Medulla oblongata (tissue), 1 donor: ENCODE data around the gene ACVR2A.
A peak's percentile ranks its signal among the peaks of the same experiment; 100 is the strongest.

Experiments
- DNase-seq: peaks from one replicate; pipeline ENCODE4 v3.0.0-alpha.2; 2015; ENCODE audit errors: extremely low spot score

Gene ACVR2A

DNA sequence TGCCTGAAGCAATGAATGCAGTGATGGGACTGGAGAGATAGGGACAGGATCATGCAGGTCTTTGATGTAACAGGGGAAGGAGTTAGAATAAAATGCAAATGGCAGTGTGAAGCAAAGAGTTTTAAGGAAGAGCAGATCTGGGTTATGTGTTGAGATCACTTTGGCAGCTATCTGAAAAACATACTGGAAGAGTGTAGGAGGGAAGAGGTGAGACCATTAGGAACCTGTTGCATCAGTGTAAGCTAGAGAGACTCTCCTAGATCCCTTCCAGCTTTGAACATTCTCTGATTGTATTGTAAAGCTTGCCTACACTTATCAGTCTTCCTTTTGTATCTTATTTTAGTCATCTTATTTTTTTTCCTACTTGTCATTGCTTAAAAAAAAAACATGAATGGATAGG lies 10.5 kb downstream of the ACVR2A start:
- DNase-seq, result no peak

GRCh38 chr2:147855977-147856376 lies 11.1 kb downstream of the ACVR2A start:
- no peak for DNase-seq

- no peak for DNase-seq
Measured at GRCh38 chr2:147860009-147860408, 15.2 kb downstream of the ACVR2A start.

GRCh38 chr2:147862859-147863516 lies 18.2 kb downstream of the ACVR2A start:
- DNase-seq, result no peak

DNA sequence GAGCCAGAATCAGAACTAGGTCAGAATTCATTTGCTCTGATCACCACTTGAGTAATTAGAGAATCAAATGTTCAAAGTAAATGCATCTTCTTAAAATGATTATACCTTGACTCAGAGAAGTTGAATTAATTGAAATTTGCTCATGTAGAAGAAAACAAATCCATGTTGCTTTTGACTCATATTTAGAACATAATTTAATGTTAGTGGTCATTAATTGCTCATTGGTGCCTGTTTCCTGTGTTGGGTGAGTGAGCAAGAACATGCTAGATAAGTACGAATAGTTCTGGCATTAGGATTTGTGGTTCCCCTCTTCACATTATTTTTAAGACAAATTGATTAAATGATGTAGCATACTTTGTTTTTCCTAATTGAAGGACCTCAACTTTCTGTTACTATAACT lies 19.0 kb downstream of the ACVR2A start:
- DNase-seq, result no peak

- no peak for DNase-seq
Measured at GRCh38 chr2:147865560-147865959, 20.7 kb downstream of the ACVR2A start.

- no peak for DNase-seq
Measured at GRCh38 chr2:147867050-147867449, 22.2 kb downstream of the ACVR2A start.

DNA sequence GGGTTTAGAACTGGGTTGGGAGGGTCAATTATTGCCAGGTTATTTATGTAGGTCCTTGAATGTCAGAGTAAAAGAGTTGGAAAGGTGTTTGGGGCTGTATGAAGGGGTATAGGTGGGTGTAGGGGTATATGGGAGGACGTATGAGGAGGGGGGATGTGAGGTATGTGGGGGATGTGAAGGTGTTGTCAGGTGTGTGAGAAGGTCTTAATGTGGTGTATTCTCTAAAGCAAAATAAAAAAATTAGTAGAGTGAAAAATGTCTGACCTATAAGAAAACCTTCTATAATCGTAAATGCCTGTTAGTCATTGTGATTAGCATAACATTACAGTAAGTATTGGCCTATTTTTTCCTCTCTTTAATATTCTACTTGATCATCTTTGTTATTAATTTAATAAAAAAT lies 25.1 kb downstream of the ACVR2A start:
- no peak for DNase-seq

DNA sequence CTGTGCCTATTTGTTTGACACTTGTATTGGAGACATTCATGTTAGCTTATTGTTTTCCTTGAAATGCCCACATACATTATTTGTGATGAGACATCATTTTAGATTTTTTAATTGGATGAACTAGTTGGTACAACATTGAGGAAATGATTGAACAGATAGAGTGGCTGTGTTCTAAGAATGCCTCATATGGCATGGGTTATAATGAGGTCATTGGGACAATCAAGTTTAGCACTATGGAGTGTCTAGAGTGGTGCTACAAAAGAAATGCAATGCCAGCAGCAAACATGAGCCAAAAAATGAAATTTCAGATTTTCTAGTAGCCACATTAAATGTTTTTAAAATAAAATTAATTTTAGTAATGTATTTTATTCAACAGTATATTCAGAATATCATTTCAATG lies 28.1 kb downstream of the ACVR2A start:
- DNase-seq, result no peak

DNA sequence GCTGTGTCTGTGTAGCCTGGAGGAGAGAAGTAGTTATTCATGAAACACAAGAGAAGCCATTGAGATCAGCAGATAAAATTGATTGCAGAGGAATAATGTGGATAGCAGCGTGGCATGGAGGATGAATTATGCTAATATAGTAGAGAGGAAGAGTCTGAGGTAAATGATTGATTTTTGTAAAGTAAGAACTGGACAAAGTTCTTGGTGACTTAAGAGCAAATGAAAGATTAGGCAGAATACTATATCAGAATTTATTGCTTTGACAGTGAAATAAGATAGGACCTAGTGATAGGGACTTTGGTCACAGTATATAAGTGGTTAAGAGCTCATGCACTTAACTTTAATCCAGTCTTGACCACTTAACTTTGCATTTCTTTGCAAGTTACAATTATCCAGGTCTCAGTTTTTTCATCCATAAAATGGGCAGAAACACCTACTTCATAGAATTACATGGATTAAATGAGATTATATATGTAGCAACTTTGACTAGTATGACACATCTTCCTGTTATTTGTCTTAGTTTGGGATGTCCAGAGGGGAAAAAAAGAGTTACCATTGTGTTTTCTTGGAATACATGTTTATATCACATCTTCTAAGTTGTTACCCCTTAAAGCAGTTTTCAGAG lies 29.1 kb downstream of the ACVR2A start:
- DNase-seq, result no peak

DNA sequence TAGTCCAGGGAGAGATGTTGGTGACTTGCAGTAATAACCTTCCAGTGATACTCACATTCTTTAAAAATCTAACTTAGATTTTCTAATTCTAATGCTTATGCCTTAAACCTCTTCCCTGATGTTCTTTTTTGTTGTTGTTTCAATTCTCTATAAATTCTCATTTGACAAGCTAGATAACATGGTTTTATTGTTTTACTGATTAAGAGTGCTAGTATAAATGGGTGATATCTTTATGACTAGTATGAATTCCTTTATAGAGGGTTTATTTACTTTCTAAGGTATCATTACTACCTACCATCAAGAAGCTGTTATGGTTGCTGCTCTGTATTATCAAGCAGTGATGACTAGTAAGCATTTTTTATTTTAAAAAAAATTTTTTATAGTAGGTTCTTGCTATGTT lies 35.0 kb downstream of the ACVR2A start:
- DNase-seq, result no peak

DNA sequence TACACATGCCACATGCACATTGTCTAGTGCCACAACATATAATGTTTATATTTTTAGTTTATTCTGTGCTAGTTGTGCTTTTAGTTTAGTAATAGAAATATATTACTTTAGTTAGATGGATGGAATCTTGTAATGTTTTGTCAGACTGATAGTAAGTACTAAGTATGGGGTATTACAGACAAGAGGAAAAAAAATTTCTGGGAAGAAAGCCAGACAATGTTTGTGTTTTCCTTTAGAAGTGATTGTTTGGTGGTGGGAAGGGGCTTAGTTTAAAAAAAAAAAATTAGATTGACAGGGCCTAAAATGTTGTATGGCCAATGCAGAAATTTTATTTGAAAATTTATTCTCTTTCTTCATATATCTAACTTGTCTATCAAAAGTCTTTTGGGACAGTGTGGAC lies 37.8 kb downstream of the ACVR2A start:
- DNase-seq, result no peak

DNA sequence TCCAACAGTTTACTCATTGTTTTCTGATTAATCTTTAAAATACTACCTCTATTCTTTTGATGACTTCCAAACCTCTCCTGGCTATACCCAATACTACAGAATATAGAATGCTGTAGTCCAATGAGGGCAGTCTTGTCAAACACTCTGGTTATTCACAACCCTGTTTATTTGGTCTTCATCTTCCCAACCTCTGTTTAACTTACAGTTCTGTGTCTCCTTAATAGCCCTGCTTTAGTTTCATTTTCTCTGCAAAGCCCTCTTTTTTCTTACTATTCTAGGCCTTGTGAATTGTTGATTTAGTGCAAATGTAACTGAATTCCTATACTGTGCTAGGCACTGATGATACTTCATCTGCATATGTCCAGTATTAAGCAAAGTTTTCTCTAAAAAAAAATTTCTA lies 40.0 kb downstream of the ACVR2A start:
- peak; percentile 11 for DNase-seq

GRCh38 chr2:147886136-147886535 lies 41.3 kb downstream of the ACVR2A start:
- no peak for DNase-seq

- DNase-seq, result no peak
Measured at GRCh38 chr2:147888680-147889079, 43.9 kb downstream of the ACVR2A start.

DNA sequence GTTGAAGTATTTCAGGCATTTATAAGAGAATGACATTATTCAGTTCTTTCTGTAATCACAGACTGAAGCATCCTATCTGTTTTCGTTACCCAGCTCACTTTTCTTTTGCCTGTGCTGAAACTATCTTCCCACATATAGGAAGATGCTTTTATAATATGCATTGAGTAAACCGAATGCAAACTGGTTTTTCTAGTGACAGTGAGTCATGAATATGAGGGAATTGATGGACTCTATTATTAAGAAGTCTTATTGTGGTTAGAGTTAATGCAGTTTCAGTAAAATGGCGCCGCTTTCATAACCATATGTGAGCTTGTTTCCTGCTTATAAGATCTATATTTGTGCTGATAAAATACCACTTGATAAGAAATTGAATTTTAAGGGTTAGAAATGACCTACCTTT lies 59.2 kb downstream of the ACVR2A start:
- DNase-seq, result no peak

GRCh38 chr2:147909178-147909577 lies 64.3 kb downstream of the ACVR2A start:
- DNase-seq, result no peak

- peak; percentile 80 for DNase-seq
Measured at GRCh38 chr2:147910990-147911473, 66.2 kb downstream of the ACVR2A start.

- DNase-seq, result peak; percentile 66
Measured at GRCh38 chr2:147913701-147914480, 69.1 kb downstream of the ACVR2A start.

DNA sequence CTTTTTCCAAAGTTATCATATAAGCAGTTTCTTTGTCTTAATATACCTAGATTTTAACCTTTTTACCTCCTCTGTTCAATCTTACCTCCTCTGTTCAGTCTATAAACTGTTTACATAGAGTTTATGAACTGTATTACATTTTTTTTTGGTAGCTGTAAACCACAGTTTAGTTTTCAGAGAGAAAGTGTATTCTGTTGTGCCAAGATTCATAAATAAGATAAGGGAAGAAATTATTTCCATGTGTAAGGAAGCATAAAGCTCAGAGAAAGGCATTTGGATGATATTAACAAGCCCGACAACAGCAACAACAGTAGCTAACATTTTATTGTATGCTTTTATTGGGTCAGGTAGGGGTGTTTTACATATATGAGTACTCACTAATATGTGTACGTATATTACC lies 71.2 kb downstream of the ACVR2A start:
- DNase-seq, result no peak

DNA sequence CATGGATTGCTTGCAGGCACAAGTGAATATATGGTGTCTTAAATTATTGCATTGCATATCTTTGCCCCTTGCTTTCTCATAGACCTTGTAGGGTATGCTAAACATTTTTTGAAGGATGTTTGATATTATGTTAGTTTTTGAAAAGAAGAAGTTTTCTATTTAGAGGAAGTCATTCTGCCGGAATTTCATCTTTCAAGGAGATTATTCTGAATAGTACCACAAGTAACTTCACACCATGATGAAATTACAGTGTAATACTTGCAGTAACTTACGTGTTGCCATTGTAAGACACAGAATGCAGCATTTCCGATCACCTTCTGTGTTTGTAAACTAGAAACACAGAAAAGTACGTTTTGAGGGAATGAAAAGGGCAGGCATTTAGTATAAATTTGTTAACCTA lies 71.9 kb downstream of the ACVR2A start:
- no peak for DNase-seq

GRCh38 chr2:147917161-147917560 lies 72.3 kb downstream of the ACVR2A start:
- DNase-seq, result no peak

DNA sequence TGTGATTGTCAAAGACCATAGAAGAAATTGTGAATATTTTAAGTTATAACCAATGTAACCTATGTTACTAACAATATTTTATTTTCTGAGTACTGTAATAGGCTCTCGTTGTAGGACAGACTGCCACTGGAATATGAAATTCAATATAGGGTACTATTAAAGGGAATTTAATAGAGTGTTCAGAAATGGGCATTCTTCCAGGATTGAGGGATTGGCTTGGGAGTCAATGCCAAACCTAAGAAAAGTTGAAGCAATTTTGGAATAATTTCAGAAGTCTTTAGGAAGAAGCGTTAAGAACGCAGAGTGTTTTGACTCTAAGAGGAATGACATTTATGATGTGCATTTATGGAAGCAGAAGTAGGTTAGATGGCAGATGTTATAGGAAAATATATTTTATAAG lies 79.0 kb downstream of the ACVR2A start:
- DNase-seq, result no peak
